ENCODE data around the gene ACTRT2. TPM values are rescaled to one million over a fixed set of nuclear protein-coding genes. Genes with fewer than 3 reads are reported as not detected.

ACTRT2 gene
- total RNA-seq, 1 experiment from 2014 or later: not detected

GRCh38 chr1:3019007-3019515, 2.2 kb upstream of the ACTRT2 start:
- no peaks in the 10 kb centered on the region for H3K9me3 ChIP-seq (ENCODE audit: low read length)
- POLR2A ChIA-PET (ENCODE audit: unreplicated experiment): no interaction called here

GRCh38 chr1:3019516-3020051, 1.7 kb upstream of the ACTRT2 start:
- Histone ChIP-seq H4K20me1 (ENCODE audit: low read length) (no peaks in the 10 kb centered on the region), H3K36me3 (ENCODE audit: low read depth, low read length) (no peaks in the 10 kb centered on the region), H3K4me1 (ENCODE audit: insufficient read depth, low read length) (no peaks in the 10 kb centered on the region), H3K9me3 (ENCODE audit: low read length) (no peaks in the 10 kb centered on the region), H3K4me3 (ENCODE audit: low read length) (no peak overlapping the region), H2AFZ (ENCODE audit: low read length) (no peak overlapping the region), H3K27ac (ENCODE audit: low read length) (no peak overlapping the region), H3K4me2 (ENCODE audit: low read length) (no peak overlapping the region), H3K9me2 (replicated peaks; ENCODE audit: low read length) (no peaks in the 10 kb centered on the region), H3F3A (ENCODE audit: low read length, unreplicated experiment) (no peaks in the 10 kb centered on the region), H3K9ac (ENCODE audit: low read length) (no peak overlapping the region), H3K27me3 (ENCODE audit: low read length) (peaks cover 90% of the 10 kb centered on the region), H3K79me2 (ENCODE audit: low read length) (no peaks in the 10 kb centered on the region)
- ChIA-PET CTCF (no interaction called here), POLR2A (ENCODE audit: unreplicated experiment) (no interaction called here)
- no peak for TF ChIP-seq CTCF (conservative IDR thresholded peaks at IDR 0.05; ENCODE audit: low read depth, low read length)
- TF ChIP-seq EZH2 (IDR thresholded peaks at IDR 0.05; ENCODE audit: low read length, unreplicated experiment): no peak
- TF ChIP-seq EZH2phosphoT487 (IDR thresholded peaks at IDR 0.05; ENCODE audit: borderline replicate concordance, low read length): no peak
- ATAC-seq: no peak
- intact Hi-C loops (cut with micrococcal nuclease): no loop called here
- no TSS peak for BruUV-seq (replicated peaks)
- DNase-seq: no peak

More at GRCh38 chr1:3019007-3019515, 2.2 kb upstream of the ACTRT2 start:
- Histone ChIP-seq H3K4me3 (ENCODE audit: low read length) (no peak overlapping the region), H3K27ac (ENCODE audit: low read length) (no peak overlapping the region), H3K27me3 (ENCODE audit: low read length) (peaks cover 90% of the 10 kb centered on the region), H3K4me2 (ENCODE audit: low read length) (no peak overlapping the region), H4K20me1 (ENCODE audit: low read length) (no peaks in the 10 kb centered on the region), H2AFZ (ENCODE audit: low read length) (no peak overlapping the region), H3K4me1 (ENCODE audit: insufficient read depth, low read length) (no peaks in the 10 kb centered on the region), H3K9me2 (replicated peaks; ENCODE audit: low read length) (no peaks in the 10 kb centered on the region), H3K9ac (ENCODE audit: low read length) (no peak overlapping the region), H3K79me2 (ENCODE audit: low read length) (no peaks in the 10 kb centered on the region), H3K36me3 (ENCODE audit: low read depth, low read length) (no peaks in the 10 kb centered on the region), H3F3A (ENCODE audit: low read length, unreplicated experiment) (no peaks in the 10 kb centered on the region)
- intact Hi-C loops (cut with micrococcal nuclease): no loop called here
- DNase-seq (no peak), ATAC-seq (no peak)
- no peak for TF ChIP-seq CTCF (conservative IDR thresholded peaks at IDR 0.05; ENCODE audit: low read depth, low read length)
- TF ChIP-seq EZH2 (IDR thresholded peaks at IDR 0.05; ENCODE audit: low read length, unreplicated experiment): no peak
- TF ChIP-seq EZH2phosphoT487 (IDR thresholded peaks at IDR 0.05; ENCODE audit: borderline replicate concordance, low read length): no peak
- CTCF ChIA-PET: no interaction called here
- BruUV-seq (replicated peaks): no TSS peak

GRCh38 chr1:3020263-3020909, 881 bp upstream of the ACTRT2 start:
- intact Hi-C loops (cut with micrococcal nuclease): no loop called here
- ATAC-seq (no peak), DNase-seq (no peak)
- ChIA-PET CTCF (no interaction called here), POLR2A (ENCODE audit: unreplicated experiment) (no interaction called here)
- Histone ChIP-seq H3K4me1 (ENCODE audit: insufficient read depth, low read length) (no peaks in the 10 kb centered on the region), H4K20me1 (ENCODE audit: low read length) (no peaks in the 10 kb centered on the region), H2AFZ (ENCODE audit: low read length) (no peak overlapping the region), H3K4me2 (ENCODE audit: low read length) (no peak overlapping the region), H3K79me2 (ENCODE audit: low read length) (no peaks in the 10 kb centered on the region), H3K27me3 (ENCODE audit: low read length) (peaks cover 83% of the 10 kb centered on the region), H3K9ac (ENCODE audit: low read length) (no peak overlapping the region), H3K9me3 (ENCODE audit: low read length) (no peaks in the 10 kb centered on the region), H3F3A (ENCODE audit: low read length, unreplicated experiment) (no peaks in the 10 kb centered on the region), H3K4me3 (ENCODE audit: low read length) (no peak overlapping the region), H3K9me2 (replicated peaks; ENCODE audit: low read length) (no peaks in the 10 kb centered on the region), H3K36me3 (ENCODE audit: low read depth, low read length) (no peaks in the 10 kb centered on the region), H3K27ac (ENCODE audit: low read length) (no peak overlapping the region)
- TF ChIP-seq CTCF (conservative IDR thresholded peaks at IDR 0.05; ENCODE audit: low read depth, low read length): no peak
- no peak for TF ChIP-seq EZH2phosphoT487 (IDR thresholded peaks at IDR 0.05; ENCODE audit: borderline replicate concordance, low read length)
- TF ChIP-seq EZH2 (IDR thresholded peaks at IDR 0.05; ENCODE audit: low read length, unreplicated experiment): no peak
- no TSS peak for BruUV-seq (replicated peaks)

Measured in PC-3 (cell line).